Erythroblast (primary cell): ENCODE results near the gene LDLRAD4.

Experiments used
- GATA1 ChIP-seq: IDR thresholded peaks from 2 replicates; pipeline ENCODE4 v1.6.1; 2011; ENCODE audit warnings: low read depth, mild to moderate bottlenecking, control low read depth, low read length, moderate library complexity
- POLR2A ChIP-seq: IDR thresholded peaks from 2 replicates; pipeline ENCODE4 v1.6.1; 2011; ENCODE audit warnings: mild to moderate bottlenecking, low read length

GRCh38 chr18:13186687-13187086, 31.9 kb upstream of the LDLRAD4 start:
- no peak for TF ChIP-seq POLR2A
- no peak for TF ChIP-seq GATA1
